Hepatocyte (in vitro differentiated cells): ENCODE results near the gene EIF4H. TPM values are rescaled to one million over a fixed set of nuclear protein-coding genes. Genes with fewer than 3 reads are reported as not detected.

Experiments
- DNase-seq: peaks from one replicate; pipeline ENCODE4 v3.0.0-alpha.2; 2016; ENCODE audit warnings: low spot score
- H2AFZ ChIP-seq: fragments of 200-600 bp; sonication (generic); 2 replicates; pipeline ENCODE4 v1.6.0; 2016; ENCODE audit warnings: antibody characterized with exemption, mild to moderate bottlenecking
- H3K27ac ChIP-seq: fragments of 200-600 bp; sonication (generic); 2 replicates; pipeline ENCODE4 v1.5.1; 2016; ENCODE audit warnings: mild to moderate bottlenecking
- H3K27me3 ChIP-seq: fragments of 200-600 bp; sonication (generic); 2 replicates; pipeline ENCODE4 v1.6.1; 2016
- H3K36me3 ChIP-seq: fragments of 200-600 bp; sonication (generic); replicated peaks from 2 replicates; pipeline ENCODE4 v1.5.1; 2016; ENCODE audit warnings: low read depth; ENCODE audit not compliant: insufficient read depth
- H3K4me1 ChIP-seq: fragments of 200-600 bp; sonication (generic); 2 replicates; pipeline ENCODE4 v1.5.1; 2016; ENCODE audit warnings: mild to moderate bottlenecking, moderate library complexity; ENCODE audit not compliant: insufficient read depth
- H3K4me2 ChIP-seq: fragments of 200-600 bp; sonication (generic); 2 replicates; pipeline ENCODE4 v1.6.0; 2016
- H3K4me3 ChIP-seq: fragments of 200-600 bp; sonication (generic); 2 replicates; pipeline ENCODE4 v1.5.1; 2016; ENCODE audit warnings: mild to moderate bottlenecking
- H3K79me2 ChIP-seq: fragments of 200-600 bp; sonication (generic); 2 replicates; pipeline ENCODE4 v1.6.0; 2017; ENCODE audit warnings: mild to moderate bottlenecking
- H3K9me2 ChIP-seq: fragments of 200-600 bp; sonication (generic); replicated peaks from 2 replicates; pipeline ENCODE4 v1.6.0; 2017; ENCODE audit warnings: mild to moderate bottlenecking; ENCODE audit not compliant: insufficient read depth
- H3K9me3 ChIP-seq: fragments of 200-600 bp; sonication (generic); 2 replicates; pipeline ENCODE4 v1.5.1; 2016; ENCODE audit warnings: low read depth, mild to moderate bottlenecking
- H4K20me1 ChIP-seq: fragments of 200-600 bp; sonication (generic); 2 replicates; pipeline ENCODE4 v1.6.0; 2016; ENCODE audit warnings: mild to moderate bottlenecking; ENCODE audit not compliant: insufficient read depth, poor library complexity, severe bottlenecking
- EZH2 ChIP-seq: fragments of 200-600 bp; sonication (generic); IDR thresholded peaks from 2 replicates; pipeline ENCODE4 v1.6.1; 2016; ENCODE audit warnings: antibody characterized with exemption, mild to moderate bottlenecking, borderline replicate concordance
- EZH2phosphoT487 ChIP-seq: fragments of 200-600 bp; sonication (generic); IDR thresholded peaks from one replicate; pipeline ENCODE4 v1.6.1; 2018; ENCODE audit warnings: antibody characterized with exemption, mild to moderate bottlenecking, low read depth, moderate library complexity; ENCODE audit not compliant: unreplicated experiment, severe bottlenecking
- WGBS: methylation state at CpG from one replicate; pipeline ENCODE4 v1.1.6; 2016; ENCODE audit warnings: low lambda C conversion rate; ENCODE audit errors: missing lambda C conversion rate; 5-methylcytosine and 5-hydroxymethylcytosine counted together
- polyA plus RNA-seq: library from polyadenylated mRNA; unstranded; fragments of >200 nt; fragmentation: Nextera tagmentation; extraction: Ambion mirVana; gene quantifications from 2 replicates; pipeline ENCODE4 v1.2.1, GENCODE V29; 2016
- total RNA-seq: library from RNA; depleted of rRNA; stranded (reverse); fragments of >200 nt; gene quantifications from 2 replicates; pipeline ENCODE4 v1.2.3, GENCODE V29; 2014
- TF ChIP-seq, protein P1 (sequence below): fragments of 200-600 bp; sonication (generic); IDR thresholded peaks from 2 replicates; pipeline ENCODE4 v1.5.1; 2016; ENCODE audit warnings: antibody characterized with exemption, mild to moderate bottlenecking; ENCODE audit not compliant: poor library complexity

EIF4H gene
- total RNA-seq, result 208 and 217 TPM in 2 replicates
- 178 and 179 TPM in 2 replicates for polyA plus RNA-seq

DNA sequence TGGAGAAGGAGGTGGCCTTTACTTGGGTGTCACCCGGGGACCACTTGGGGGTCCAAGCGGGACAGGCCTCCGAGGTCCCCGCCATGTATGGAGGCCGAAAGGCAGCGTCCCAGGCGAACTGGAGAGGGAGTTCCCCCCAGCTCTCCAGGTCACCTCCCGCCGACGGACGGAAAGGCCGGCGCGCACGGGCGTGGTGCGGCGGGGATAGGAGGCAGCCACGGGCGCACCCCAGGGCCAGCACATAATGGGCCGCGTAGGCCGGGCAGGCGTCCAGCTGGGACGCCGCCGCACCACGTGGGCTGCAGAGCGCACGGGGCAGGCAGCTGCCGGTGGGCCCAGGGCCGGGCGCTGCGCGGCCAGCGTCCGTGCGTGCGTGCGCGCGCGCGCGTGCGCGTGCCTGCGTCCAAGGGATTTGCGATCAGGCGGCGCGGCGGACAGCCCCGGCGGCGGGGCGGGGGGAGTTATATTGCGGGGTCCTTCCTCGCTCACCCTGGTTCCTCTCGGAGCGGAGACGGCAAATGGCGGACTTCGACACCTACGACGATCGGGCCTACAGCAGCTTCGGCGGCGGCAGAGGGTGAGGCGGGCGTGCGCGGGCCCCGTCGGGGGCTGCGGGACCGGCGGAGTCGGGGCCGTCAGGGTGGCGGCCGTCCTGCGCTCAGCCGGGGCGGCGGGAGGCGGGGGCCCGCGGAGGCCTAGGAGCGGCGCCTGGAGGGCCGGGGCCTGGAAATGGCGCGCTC lies at the start of gene EIF4H:
EIF4H (plus strand) TSS at position 491 of the 740 bp plus-strand sequence; CDS start at position 519, 28 bp downstream.
- under 1% methylated on average over 53 of the region's 95 CpGs for WGBS
- Histone ChIP-seq H4K20me1 (peaks cover 41% of the 10 kb centered on the region), H2AFZ (peak within 1 kb of the TSS; percentile 99), H3K27ac (peak within 1 kb of the TSS; percentile 97), H3K27me3 (no peaks in the 10 kb centered on the region), H3K36me3 (no peaks in the 10 kb centered on the region), H3K4me3 (peak within 1 kb of the TSS; percentile 65), H3K9me2 (no peaks in the 10 kb centered on the region), H3K79me2 (peaks cover 51% of the 10 kb centered on the region), H3K4me1 (peaks cover 35% of the 10 kb centered on the region), H3K9me3 (no peaks in the 10 kb centered on the region), H3K4me2 (peak within 1 kb of the TSS; percentile 98)
- TF ChIP-seq, protein P1, sequence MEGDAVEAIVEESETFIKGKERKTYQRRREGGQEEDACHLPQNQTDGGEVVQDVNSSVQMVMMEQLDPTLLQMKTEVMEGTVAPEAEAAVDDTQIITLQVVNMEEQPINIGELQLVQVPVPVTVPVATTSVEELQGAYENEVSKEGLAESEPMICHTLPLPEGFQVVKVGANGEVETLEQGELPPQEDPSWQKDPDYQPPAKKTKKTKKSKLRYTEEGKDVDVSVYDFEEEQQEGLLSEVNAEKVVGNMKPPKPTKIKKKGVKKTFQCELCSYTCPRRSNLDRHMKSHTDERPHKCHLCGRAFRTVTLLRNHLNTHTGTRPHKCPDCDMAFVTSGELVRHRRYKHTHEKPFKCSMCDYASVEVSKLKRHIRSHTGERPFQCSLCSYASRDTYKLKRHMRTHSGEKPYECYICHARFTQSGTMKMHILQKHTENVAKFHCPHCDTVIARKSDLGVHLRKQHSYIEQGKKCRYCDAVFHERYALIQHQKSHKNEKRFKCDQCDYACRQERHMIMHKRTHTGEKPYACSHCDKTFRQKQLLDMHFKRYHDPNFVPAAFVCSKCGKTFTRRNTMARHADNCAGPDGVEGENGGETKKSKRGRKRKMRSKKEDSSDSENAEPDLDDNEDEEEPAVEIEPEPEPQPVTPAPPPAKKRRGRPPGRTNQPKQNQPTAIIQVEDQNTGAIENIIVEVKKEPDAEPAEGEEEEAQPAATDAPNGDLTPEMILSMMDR, result no peak
- TF ChIP-seq EZH2 (no peak), EZH2phosphoT487 (no peak)
- peak; percentile 97 for DNase-seq

DNA sequence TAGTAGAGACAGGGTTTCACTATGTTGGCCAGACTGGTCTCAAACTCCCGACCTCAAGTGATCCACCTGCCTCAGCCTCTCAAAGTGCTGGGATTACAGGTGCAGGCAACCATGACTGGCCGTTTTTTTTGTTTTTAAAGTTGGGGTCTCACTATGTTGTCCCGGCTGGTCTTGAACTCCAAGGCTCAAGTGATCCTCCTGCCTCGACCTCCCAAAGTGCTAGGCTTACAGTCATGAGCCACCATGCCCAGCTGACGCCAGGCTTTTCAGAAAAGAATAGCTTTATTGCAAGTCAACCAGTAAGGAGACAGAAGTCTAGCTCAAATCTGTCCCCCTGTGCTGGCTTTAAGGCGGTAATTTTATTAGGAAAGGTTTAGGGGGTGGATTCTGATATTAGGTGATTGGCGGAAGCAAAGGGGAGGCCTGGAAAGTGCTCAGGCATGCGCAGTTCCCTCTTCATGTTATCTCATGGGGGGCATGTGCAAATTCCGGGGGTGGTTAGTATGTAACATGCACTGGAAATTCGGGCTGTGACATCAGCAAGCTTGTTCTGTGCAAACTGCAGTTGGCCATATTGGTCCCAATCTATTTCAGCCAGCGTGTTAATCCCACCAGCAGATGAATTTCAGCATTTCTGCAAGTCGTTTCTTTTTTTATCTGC lies 47.8 kb upstream of the EIF4H start:
- no peak overlapping the region for H3K4me2 ChIP-seq
- H3K79me2 ChIP-seq, result no peaks in the 10 kb centered on the region
- H3K27ac ChIP-seq, result no peak overlapping the region
- DNase-seq, result no peak
- TF ChIP-seq, protein P1, result no peak
- TF ChIP-seq EZH2 (no peak), EZH2phosphoT487 (no peak)
- no peaks in the 10 kb centered on the region for H3K9me3 ChIP-seq
- no peak overlapping the region for H2AFZ ChIP-seq
- H3K4me3 ChIP-seq, result no peak overlapping the region
- no peaks in the 10 kb centered on the region for H3K4me1 ChIP-seq
- H3K36me3 ChIP-seq, result no peaks in the 10 kb centered on the region
- H3K27me3 ChIP-seq, result no peaks in the 10 kb centered on the region
- 79% methylated on average over 12 of the region's 12 CpGs for WGBS
- H3K9me2 ChIP-seq, result no peaks in the 10 kb centered on the region
- no peaks in the 10 kb centered on the region for H4K20me1 ChIP-seq

DNA sequence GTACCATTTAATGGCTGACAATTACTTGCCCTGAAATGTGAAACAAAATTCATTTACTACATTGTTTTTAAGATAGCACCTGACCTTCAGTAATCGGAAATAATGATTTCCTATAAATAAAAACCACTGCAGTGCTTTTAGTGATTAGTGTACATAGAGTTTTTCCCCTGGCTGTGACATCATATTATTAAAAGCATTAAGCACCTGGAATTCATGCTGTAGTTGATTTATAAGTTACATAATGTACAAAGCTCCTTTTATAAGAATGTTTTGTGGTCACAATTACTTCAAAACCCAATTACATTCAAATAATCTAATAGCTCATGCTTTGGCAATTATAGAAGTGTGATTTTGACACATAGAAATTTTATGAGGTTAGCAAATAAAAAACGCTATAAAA lies 44.3 kb upstream of the EIF4H start:
- Histone ChIP-seq H3K9me3 (no peaks in the 10 kb centered on the region), H3K27me3 (no peaks in the 10 kb centered on the region), H2AFZ (no peak overlapping the region), H3K27ac (no peak overlapping the region), H3K4me1 (no peaks in the 10 kb centered on the region), H3K79me2 (no peaks in the 10 kb centered on the region), H3K36me3 (no peaks in the 10 kb centered on the region), H4K20me1 (no peaks in the 10 kb centered on the region), H3K9me2 (no peaks in the 10 kb centered on the region), H3K4me3 (no peak overlapping the region), H3K4me2 (no peak overlapping the region)
- 80% methylated on average over 2 of the region's 2 CpGs for WGBS
- no peak for TF ChIP-seq EZH2
- TF ChIP-seq, protein P1, result no peak
- no peak for TF ChIP-seq EZH2phosphoT487
- no peak for DNase-seq
